OCI-LY3 (cell line): ENCODE results near the gene THOP1.

Experiments
- EZH2phosphoT487 ChIP-seq: fragments of 200-600 bp; shearing (Covaris generic); IDR thresholded peaks from 2 replicates; pipeline ENCODE4 v1.6.1; 2018; ENCODE audit warnings: antibody characterized with exemption, mixed run types, low read depth
- TF ChIP-seq, protein P1 (sequence below): fragments of 200-600, 300-600 bp; sonication (generic); IDR thresholded peaks from 2 replicates; pipeline ENCODE4 v1.5.1; 2014; ENCODE audit warnings: antibody characterized with exemption, low read length, low read depth

DNA sequence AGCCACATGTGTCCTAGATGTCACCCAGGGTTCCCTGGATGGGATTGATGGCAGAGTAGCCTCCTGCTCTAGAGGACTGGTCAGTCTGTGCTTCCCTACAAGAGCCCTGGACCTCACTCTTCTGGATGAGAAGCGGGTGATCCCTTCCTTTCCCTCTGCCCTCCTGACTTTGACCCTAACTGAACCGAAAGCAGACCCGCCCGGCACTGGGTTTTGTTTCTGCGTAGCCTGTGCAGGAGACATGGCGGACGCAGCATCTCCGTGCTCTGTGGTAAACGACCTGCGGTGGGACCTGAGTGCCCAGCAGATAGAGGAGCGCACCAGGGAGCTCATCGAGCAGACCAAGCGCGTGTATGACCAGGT, 4.9 kb downstream of the THOP1 start:
- TF ChIP-seq, protein P1, sequence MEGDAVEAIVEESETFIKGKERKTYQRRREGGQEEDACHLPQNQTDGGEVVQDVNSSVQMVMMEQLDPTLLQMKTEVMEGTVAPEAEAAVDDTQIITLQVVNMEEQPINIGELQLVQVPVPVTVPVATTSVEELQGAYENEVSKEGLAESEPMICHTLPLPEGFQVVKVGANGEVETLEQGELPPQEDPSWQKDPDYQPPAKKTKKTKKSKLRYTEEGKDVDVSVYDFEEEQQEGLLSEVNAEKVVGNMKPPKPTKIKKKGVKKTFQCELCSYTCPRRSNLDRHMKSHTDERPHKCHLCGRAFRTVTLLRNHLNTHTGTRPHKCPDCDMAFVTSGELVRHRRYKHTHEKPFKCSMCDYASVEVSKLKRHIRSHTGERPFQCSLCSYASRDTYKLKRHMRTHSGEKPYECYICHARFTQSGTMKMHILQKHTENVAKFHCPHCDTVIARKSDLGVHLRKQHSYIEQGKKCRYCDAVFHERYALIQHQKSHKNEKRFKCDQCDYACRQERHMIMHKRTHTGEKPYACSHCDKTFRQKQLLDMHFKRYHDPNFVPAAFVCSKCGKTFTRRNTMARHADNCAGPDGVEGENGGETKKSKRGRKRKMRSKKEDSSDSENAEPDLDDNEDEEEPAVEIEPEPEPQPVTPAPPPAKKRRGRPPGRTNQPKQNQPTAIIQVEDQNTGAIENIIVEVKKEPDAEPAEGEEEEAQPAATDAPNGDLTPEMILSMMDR, result no peak
- no peak for TF ChIP-seq EZH2phosphoT487
